Heart left ventricle (tissue), 16 donors: ENCODE measurements around the gene KCNH6. TPM values are rescaled to one million over a fixed set of nuclear protein-coding genes. Genes with fewer than 3 reads are reported as not detected.

Experiments used
- ATAC-seq, 4 donors: fragments of 200-7000 bp; cut with Tn5 transposase; one replicate each; pipeline ENCODE4 v1.9.1; 2020 to 2022; ENCODE audit warnings: moderate library complexity in 4 of 4, mild to moderate bottlenecking in 3 of 4, moderate number of reproducible peaks in 1 of 4
- DNase-seq, 5 donors: peaks; one replicate each; pipeline ENCODE4 v3.0.0-alpha.2; 2020
- H3K27ac ChIP-seq, 12 donors: fragments of 200-600 bp; sonication (generic) in 4 of 12; one replicate each; pipeline versions ENCODE4 v1.5.0 to v1.8.0; 2016 to 2022; ENCODE audit warnings: mild to moderate bottlenecking in 2 of 12
- H3K27me3 ChIP-seq, 9 donors: fragments of 200-600 bp; sonication (generic) in 2 of 9; one replicate each; pipeline versions ENCODE4 v1.5.1 to v1.8.0; 2016 to 2022; ENCODE audit warnings: mild to moderate bottlenecking in 3 of 9
- H3K36me3 ChIP-seq, 9 donors: fragments of 200-600 bp; sonication (generic) in 2 of 9; one replicate each; pipeline versions ENCODE4 v1.5.0 to v1.8.0; 2018 to 2022; ENCODE audit warnings: mild to moderate bottlenecking in 2 of 9
- H3K4me1 ChIP-seq, 12 donors: fragments of 200-600 bp; sonication (generic) in 4 of 12; one replicate each; pipeline versions ENCODE4 v1.5.0 to v1.8.0; 2016 to 2022; ENCODE audit warnings: mild to moderate bottlenecking in 3 of 12
- H3K4me3 ChIP-seq, 12 donors: fragments of 200-600 bp; sonication (generic) in 4 of 12; one replicate each; pipeline versions ENCODE4 v1.5.0 to v1.8.0; 2017 to 2022; ENCODE audit warnings: mild to moderate bottlenecking in 9 of 12, moderate library complexity in 4 of 12
- H3K9me3 ChIP-seq, 12 donors: fragments of 200-600 bp; sonication (generic) in 4 of 12; one replicate each; pipeline versions ENCODE4 v1.5.0 to v1.8.0; 2016 to 2022; ENCODE audit warnings: mild to moderate bottlenecking in 1 of 12
- CTCF ChIP-seq, 12 donors: fragments of 200-600 bp; sonication (generic) in 4 of 12; IDR thresholded peaks; one replicate each; pipeline versions ENCODE4 v1.5.0 to v1.8.0; 2018 to 2022; ENCODE audit warnings: antibody characterized with exemption in 12 of 12, mild to moderate bottlenecking in 5 of 12
- POLR2A ChIP-seq, 2 donors: fragments of 450-650 bp; IDR thresholded peaks; one replicate each; pipeline ENCODE4 v1.6.1; 2017; ENCODE audit warnings: antibody characterized with exemption in 2 of 2, mild to moderate bottlenecking in 2 of 2, moderate library complexity in 2 of 2
- WGBS, 4 donors: extraction: QIAGEN DNeasy Blood & Tissue Kit in 2 of 4; methylation state at CpG; one replicate each; pipeline versions ENCODE4 v1.1.5 to v1.1.7; 2013 to 2018; 5-methylcytosine and 5-hydroxymethylcytosine counted together
- intact Hi-C, 10 donors: fragments of 100-400 bp; cut with DNase I; formaldehyde crosslinking; loops; one replicate each; pipeline versions ENCODE4 v1.11.1 to v1.14.2; 2022
- polyA plus RNA-seq, 2 donors: library from polyadenylated mRNA; stranded (reverse); fragments of 200-250 nt; gene quantifications; one replicate each; pipeline ENCODE4 v1.2.3, GENCODE V29; 2013
- total RNA-seq, 9 donors: library from RNA; depleted of rRNA in 2 of 9; stranded (reverse); fragments of >200 nt in 2 of 9; fragmentation: NEBNext Ultra II Directional in 3 of 9; extraction: Animal tissue kit (Norgen Biotek cat#: 25700) in 3 of 9; gene quantifications; one replicate each; pipeline versions ENCODE4 v1.1.0 to v1.2.4, GENCODE V29; 2016 to 2023
- donor health status: ischemic (EF 13 %, LVEDD 7.1; RV severe dilation, severe dysfunction).
- donor health status: healthy with polysubstance abuse.
- donor health status: DM: no; HTN: yes; CAD: no.
- donor health status: DM: no; HTN: no; CAD: no.
- donor health status: ischemic (EF 25% LVEDD 6.9; RV normal size, moderate dysfunction).
- donor health status: ischemic (EF 25% LVEDD 5.7; RV mildly dilated, moderate dysfunction).
- donor health status: healthy.
- donor health status: DM: yes; HTN: yes; CAD: no.
- donor health status: ischemic (EF 35%, LVEDD 5.7; RV mildly dilated, moderate dysfunction).
- donor health status: nonischemic (EF 11% LVEDD 7.7; RV severe dilation, severe dysfunction).
- donor health status: DM: yes; HTN: yes; CAD: no.
- donor health status: PGD.
- donor health status: ischemic (EF 29% LVEDD 5.4; RV normal size, mild dysfunction).
- donor health status: nonischemic (EF 23%, LVEDD 6.1; RV moderate dilation, normal function).

KCNH6 gene
- total and polyA plus RNA-seq, 11 donors = 0.01 TPM; not detected in 10

- Histone ChIP-seq H3K27me3 (no peaks in the 10 kb centered on the region), H3K9me3 (no peaks in the 10 kb centered on the region), H3K4me1 (no peaks in the 10 kb centered on the region), H3K27ac (no peak overlapping the region), H3K4me3 (no peak overlapping the region), H3K36me3 (peaks cover 0 to 17% (median 0%) of the 10 kb centered on the region in 9 donors)
- WGBS, 4 donors = 76 to 86% (median 80%) methylated on average over 5 to 8 of the region's 8 CpGs
- ATAC-seq = no peak
- TF ChIP-seq POLR2A (IDR thresholded peaks at IDR 0.05) = no peak
- TF ChIP-seq CTCF (IDR thresholded peaks at IDR 0.05) = no peak
- peak in 1 of 5 donors; percentile 44 for DNase-seq
- intact Hi-C loops = no loop called here
These were observed 31.7 kb upstream of the KCNH6 start for GRCh38 chr17:63491413-63491812.

- Histone ChIP-seq H3K36me3 (peaks cover 0 to 17% (median 0%) of the 10 kb centered on the region in 9 donors), H3K9me3 (no peaks in the 10 kb centered on the region), H3K4me3 (no peak overlapping the region), H3K27ac (no peak overlapping the region), H3K27me3 (no peaks in the 10 kb centered on the region), H3K4me1 (no peaks in the 10 kb centered on the region)
- TF ChIP-seq POLR2A (IDR thresholded peaks at IDR 0.05) (no peak), CTCF (IDR thresholded peaks at IDR 0.05) (no peak)
- intact Hi-C loops = no loop called here
- 59 to 85% (median 82%) methylated on average over 5 to 10 of the region's 10 CpGs for WGBS, 4 donors
- ATAC-seq (no peak), DNase-seq (peak in 1 of 5 donors; percentile 15)
These were observed 31.1 kb upstream of the KCNH6 start for GRCh38 chr17:63491977-63492618.

DNA sequence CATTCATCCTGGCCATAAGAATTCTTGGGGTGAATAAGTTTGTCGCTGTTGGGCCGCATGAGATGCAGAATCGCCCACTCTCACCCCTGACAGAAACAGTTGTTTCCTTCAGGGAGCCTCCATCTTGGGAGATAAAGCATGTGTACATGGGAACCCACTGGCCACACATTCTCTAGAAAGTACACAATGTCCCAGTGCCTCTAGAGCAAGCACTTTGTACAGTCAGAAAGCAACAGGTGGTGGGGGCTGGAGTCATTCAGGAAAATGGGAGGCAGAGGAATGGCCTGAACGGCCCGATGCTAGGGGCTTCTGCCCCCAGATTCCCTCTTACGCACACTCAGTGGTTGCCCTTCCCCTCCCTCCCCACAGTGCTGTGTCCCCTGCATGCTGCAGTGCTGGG lies 30.2 kb upstream of the KCNH6 start:
- Histone ChIP-seq H3K27me3 (no peaks in the 10 kb centered on the region), H3K9me3 (no peaks in the 10 kb centered on the region), H3K36me3 (peaks cover 0 to 17% (median 0%) of the 10 kb centered on the region in 9 donors), H3K4me1 (no peaks in the 10 kb centered on the region), H3K4me3 (no peak overlapping the region), H3K27ac (no peak overlapping the region)
- no peak for TF ChIP-seq CTCF (IDR thresholded peaks at IDR 0.05)
- no peak for TF ChIP-seq POLR2A (IDR thresholded peaks at IDR 0.05)
- intact Hi-C loops = no loop called here
- DNase-seq = peak in 1 of 5 donors; percentile 3
- 88 to 95% (median 92%) methylated on average over 5 to 6 of the region's 6 CpGs for WGBS, 4 donors
- ATAC-seq = no peak

GRCh38 chr17:63493411-63493810 lies 29.7 kb upstream of the KCNH6 start:
- intact Hi-C loops = no loop called here
- 93 to 95% (median 94%) methylated on average over 9 of the region's 9 CpGs for WGBS, 4 donors

More at GRCh38 chr17:63493411-63493810, 29.7 kb upstream of the KCNH6 start:
- H3K36me3 ChIP-seq = peaks cover 0 to 17% (median 0%) of the 10 kb centered on the region in 9 donors
- ATAC-seq = no peak
- H3K4me3 ChIP-seq = no peak overlapping the region
- TF ChIP-seq CTCF (IDR thresholded peaks at IDR 0.05) = no peak
- no peak for TF ChIP-seq POLR2A (IDR thresholded peaks at IDR 0.05)
- DNase-seq = peak in 1 of 5 donors; percentile 20
- no peaks in the 10 kb centered on the region for H3K9me3 ChIP-seq
- no peaks in the 10 kb centered on the region for H3K4me1 ChIP-seq
- H3K27ac ChIP-seq = no peak overlapping the region
- H3K27me3 ChIP-seq = no peaks in the 10 kb centered on the region
